ENCODE measurements around the gene AMPD2. TPM values are rescaled to one million over a fixed set of nuclear protein-coding genes. Genes with fewer than 3 reads are reported as not detected.

The AMPD2 gene
- total and polyA plus RNA-seq, 9 of the 15 experiments (the other 6 are each of a cell fraction or from before 2014, with no cell fraction given): 2.0 to 77.7 (median 28.2) TPM

DNA sequence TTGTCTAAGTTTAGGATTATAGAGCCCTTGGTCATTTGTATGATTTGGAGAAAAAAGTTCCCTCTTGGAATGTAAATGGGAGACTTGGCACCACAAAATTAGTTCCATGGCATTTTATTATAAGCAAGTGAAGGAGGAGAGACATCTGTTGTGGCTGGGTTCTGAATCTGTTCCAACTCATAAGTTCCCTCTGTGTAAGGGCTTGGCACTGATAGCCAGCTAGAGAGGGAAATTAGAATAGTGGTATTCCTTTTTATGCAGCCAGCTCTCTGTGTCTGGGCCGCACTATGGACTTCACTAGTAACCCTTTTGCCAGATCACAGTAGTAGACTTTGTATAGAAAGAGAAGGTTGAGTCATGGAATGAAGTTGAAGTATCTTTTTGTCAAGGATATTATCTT, 40.1 kb upstream of the AMPD2 start:
- no peaks in the 10 kb centered on the region for H3K9me1 ChIP-seq (ENCODE audit: control insufficient read depth, insufficient read depth, low read length)
- POLR2A ChIA-PET: interaction anchor here (1.0 kb wide), 1 partner anchor 14 kb away, joined by 5 read pairs; no protein-coding TSS in a partner anchor
- H3K4me2 ChIP-seq (ENCODE audit: insufficient read depth, low read length): no peak overlapping the region
- no peak overlapping the region for H3K27ac ChIP-seq (ENCODE audit: extremely low read depth, low read depth, low read length)
- no TSS peak for BruUV-seq (replicated peaks)
- H3K79me2 ChIP-seq (ENCODE audit: control insufficient read depth, insufficient read depth, low read length): no peaks in the 10 kb centered on the region
- no peaks in the 10 kb centered on the region for H3K9me3 ChIP-seq (replicated peaks; ENCODE audit: control insufficient read depth, insufficient read depth, low read depth, low read length)
- CTCF ChIA-PET (ENCODE audit: low intra/inter-chr PET ratio): no interaction called here
- H4K20me1 ChIP-seq (replicated peaks; ENCODE audit: control insufficient read depth, insufficient read depth, low read length): no peaks in the 10 kb centered on the region
- no peak for DNase-seq (ENCODE audit: extremely low read depth in 1 of 4, low spot score in 3 of 4)
- H3K27me3 ChIP-seq (ENCODE audit: control insufficient read depth in 2 of 2, insufficient read depth in 2 of 2, low read length in 2 of 2): no peaks in the 10 kb centered on the region
- no peak for ATAC-seq
- H3K36me3 ChIP-seq (ENCODE audit: control insufficient read depth, insufficient read depth, low read length): peaks cover 59% of the 10 kb centered on the region
- intact Hi-C loops (cut with micrococcal nuclease) (no loop called here), in situ Hi-C loops (cut with MboI) (no loop called here)
- H3K4me3 ChIP-seq: no peak overlapping the region
- FAIRE-seq: no peak
- no peaks in the 10 kb centered on the region for H3K4me1 ChIP-seq (replicated peaks in 1 of 2; ENCODE audit: control insufficient read depth in 2 of 2, insufficient read depth in 2 of 2, low read length in 2 of 2)
- WGBS (ENCODE audit: insufficient coverage, low coverage, missing lambda C conversion rate): 88% methylated on average over 1 of the region's 1 CpG
- TF ChIP-seq CBFA2T2 (conservative IDR thresholded peaks at IDR 0.05) (no peak), SIN3A (IDR thresholded peaks at IDR 0.05; ENCODE audit: borderline replicate concordance in 2 of 2, control insufficient read depth in 1 of 2, low read depth in 2 of 2, low read length in 2 of 2) (no peak)
- TF ChIP-seq, protein P1, sequence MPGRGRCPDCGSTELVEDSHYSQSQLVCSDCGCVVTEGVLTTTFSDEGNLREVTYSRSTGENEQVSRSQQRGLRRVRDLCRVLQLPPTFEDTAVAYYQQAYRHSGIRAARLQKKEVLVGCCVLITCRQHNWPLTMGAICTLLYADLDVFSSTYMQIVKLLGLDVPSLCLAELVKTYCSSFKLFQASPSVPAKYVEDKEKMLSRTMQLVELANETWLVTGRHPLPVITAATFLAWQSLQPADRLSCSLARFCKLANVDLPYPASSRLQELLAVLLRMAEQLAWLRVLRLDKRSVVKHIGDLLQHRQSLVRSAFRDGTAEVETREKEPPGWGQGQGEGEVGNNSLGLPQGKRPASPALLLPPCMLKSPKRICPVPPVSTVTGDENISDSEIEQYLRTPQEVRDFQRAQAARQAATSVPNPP (IDR thresholded peaks at IDR 0.05; ENCODE audit: borderline replicate concordance, insufficient read depth, insufficient read length): no peak
- H3K9ac ChIP-seq (ENCODE audit: insufficient read depth in 1 of 2, low read depth in 2 of 2, low read length in 2 of 2): no peak overlapping the region
- H2AFZ ChIP-seq (ENCODE audit: low read depth, low read length): no peak overlapping the region

DNA sequence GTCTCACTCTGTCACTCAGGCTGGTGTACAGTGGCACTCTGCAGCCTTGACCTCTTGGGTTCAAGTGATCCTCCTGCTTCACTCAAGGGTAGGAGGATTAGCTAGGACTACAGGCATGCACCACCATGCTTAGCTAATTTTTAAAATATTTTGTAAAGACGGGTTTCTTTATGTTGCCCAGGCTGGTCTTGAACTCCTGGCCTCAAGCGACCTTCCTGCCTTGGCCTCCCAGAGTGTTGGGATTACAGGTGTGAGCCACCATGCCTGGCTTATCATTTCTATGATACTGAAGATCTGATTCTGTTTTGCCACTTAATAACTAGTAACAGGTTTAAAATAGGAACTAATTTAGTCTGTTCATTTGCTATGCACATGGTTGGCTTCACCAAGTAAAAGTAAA, 37.6 kb upstream of the AMPD2 start:
- Histone ChIP-seq H4K20me1 (replicated peaks; ENCODE audit: control insufficient read depth, insufficient read depth, low read length) (no peaks in the 10 kb centered on the region), H3K9me3 (replicated peaks; ENCODE audit: control insufficient read depth, insufficient read depth, low read depth, low read length) (no peaks in the 10 kb centered on the region), H3K4me1 (replicated peaks in 1 of 2; ENCODE audit: control insufficient read depth in 2 of 2, insufficient read depth in 2 of 2, low read length in 2 of 2) (no peaks in the 10 kb centered on the region), H3K27me3 (ENCODE audit: control insufficient read depth in 2 of 2, insufficient read depth in 2 of 2, low read length in 2 of 2) (no peaks in the 10 kb centered on the region), H3K4me3 (no peak overlapping the region), H2AFZ (ENCODE audit: low read depth, low read length) (no peak overlapping the region), H3K36me3 (ENCODE audit: control insufficient read depth, insufficient read depth, low read length) (peaks cover 78% of the 10 kb centered on the region), H3K9ac (ENCODE audit: insufficient read depth in 1 of 2, low read depth in 2 of 2, low read length in 2 of 2) (no peak overlapping the region), H3K9me1 (ENCODE audit: control insufficient read depth, insufficient read depth, low read length) (no peaks in the 10 kb centered on the region), H3K27ac (ENCODE audit: extremely low read depth, low read depth, low read length) (no peak overlapping the region), H3K79me2 (ENCODE audit: control insufficient read depth, insufficient read depth, low read length) (no peaks in the 10 kb centered on the region), H3K4me2 (ENCODE audit: insufficient read depth, low read length) (no peak overlapping the region)
- no TSS peak for BruUV-seq (replicated peaks)
- POLR2A ChIA-PET: no interaction called here
- 90% methylated on average over 2 of the region's 2 CpGs for WGBS (ENCODE audit: insufficient coverage, low coverage, missing lambda C conversion rate)
- ATAC-seq (no peak), FAIRE-seq (no peak), DNase-seq (ENCODE audit: extremely low read depth in 1 of 4, low spot score in 3 of 4) (no peak)
- CTCF ChIA-PET (ENCODE audit: low intra/inter-chr PET ratio): interaction anchor here (0.6 kb wide), 1 partner anchor 27 kb away, joined by 3 read pairs; no protein-coding TSS in a partner anchor
- in situ Hi-C loops (cut with MboI) (no loop called here), intact Hi-C loops (cut with micrococcal nuclease) (no loop called here)
- TF ChIP-seq BDP1 (IDR thresholded peaks at IDR 0.05; ENCODE audit: insufficient read depth, insufficient read length): no peak
- no peak for TF ChIP-seq MAFK (IDR thresholded peaks at IDR 0.05; ENCODE audit: low read length)
- TF ChIP-seq NUFIP1 (IDR thresholded peaks at IDR 0.05; ENCODE audit: partially characterized antibody): no peak
- no peak for TF ChIP-seq ZNF780A (CRISPR knock-in tag; IDR thresholded peaks at IDR 0.05)
- no peak for TF ChIP-seq KDM5B (IDR thresholded peaks at IDR 0.05; ENCODE audit: insufficient replicate concordance, low read depth, low read length)
- no peak for TF ChIP-seq ZNF253 (CRISPR knock-in tag; conservative IDR thresholded peaks at IDR 0.05)
- no peak for TF ChIP-seq SNIP1 (IDR thresholded peaks at IDR 0.05; ENCODE audit: low read depth)
